Stimulated activated CD4-positive, alpha-beta T cell treated with anti-CD3 and anti-CD28 coated beads, Interleukin-4, amount 100 ng/mL, for 24 hours (primary cell): ENCODE results near the gene ADGRD2.
"Not testable (repeated sequence)": the region's sequence is repeated elsewhere in the genome, so short reads cannot be mapped to it uniquely, and the experiment has no call there.

ENCODE experiments used
- DNase-seq: peaks from one replicate; pipeline ENCODE4 v3.0.0-alpha.2; 2020

Gene ADGRD2, protein sequence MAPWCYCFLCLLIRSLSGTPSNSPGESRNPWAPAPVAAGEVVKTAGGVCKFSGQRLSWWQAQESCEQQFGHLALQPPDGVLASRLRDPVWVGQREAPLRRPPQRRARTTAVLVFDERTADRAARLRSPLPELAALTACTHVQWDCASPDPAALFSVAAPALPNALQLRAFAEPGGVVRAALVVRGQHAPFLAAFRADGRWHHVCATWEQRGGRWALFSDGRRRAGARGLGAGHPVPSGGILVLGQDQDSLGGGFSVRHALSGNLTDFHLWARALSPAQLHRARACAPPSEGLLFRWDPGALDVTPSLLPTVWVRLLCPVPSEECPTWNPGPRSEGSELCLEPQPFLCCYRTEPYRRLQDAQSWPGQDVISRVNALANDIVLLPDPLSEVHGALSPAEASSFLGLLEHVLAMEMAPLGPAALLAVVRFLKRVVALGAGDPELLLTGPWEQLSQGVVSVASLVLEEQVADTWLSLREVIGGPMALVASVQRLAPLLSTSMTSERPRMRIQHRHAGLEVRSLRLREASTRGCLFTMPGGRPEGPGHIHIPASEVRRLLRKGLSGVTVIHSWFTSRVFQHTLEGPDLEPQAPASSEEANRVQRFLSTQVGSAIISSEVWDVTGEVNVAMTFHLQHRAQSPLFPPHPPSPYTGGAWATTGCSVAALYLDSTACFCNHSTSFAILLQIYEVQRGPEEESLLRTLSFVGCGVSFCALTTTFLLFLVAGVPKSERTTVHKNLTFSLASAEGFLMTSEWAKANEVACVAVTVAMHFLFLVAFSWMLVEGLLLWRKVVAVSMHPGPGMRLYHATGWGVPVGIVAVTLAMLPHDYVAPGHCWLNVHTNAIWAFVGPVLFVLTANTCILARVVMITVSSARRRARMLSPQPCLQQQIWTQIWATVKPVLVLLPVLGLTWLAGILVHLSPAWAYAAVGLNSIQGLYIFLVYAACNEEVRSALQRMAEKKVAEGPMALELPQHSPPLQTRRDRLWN

DNA sequence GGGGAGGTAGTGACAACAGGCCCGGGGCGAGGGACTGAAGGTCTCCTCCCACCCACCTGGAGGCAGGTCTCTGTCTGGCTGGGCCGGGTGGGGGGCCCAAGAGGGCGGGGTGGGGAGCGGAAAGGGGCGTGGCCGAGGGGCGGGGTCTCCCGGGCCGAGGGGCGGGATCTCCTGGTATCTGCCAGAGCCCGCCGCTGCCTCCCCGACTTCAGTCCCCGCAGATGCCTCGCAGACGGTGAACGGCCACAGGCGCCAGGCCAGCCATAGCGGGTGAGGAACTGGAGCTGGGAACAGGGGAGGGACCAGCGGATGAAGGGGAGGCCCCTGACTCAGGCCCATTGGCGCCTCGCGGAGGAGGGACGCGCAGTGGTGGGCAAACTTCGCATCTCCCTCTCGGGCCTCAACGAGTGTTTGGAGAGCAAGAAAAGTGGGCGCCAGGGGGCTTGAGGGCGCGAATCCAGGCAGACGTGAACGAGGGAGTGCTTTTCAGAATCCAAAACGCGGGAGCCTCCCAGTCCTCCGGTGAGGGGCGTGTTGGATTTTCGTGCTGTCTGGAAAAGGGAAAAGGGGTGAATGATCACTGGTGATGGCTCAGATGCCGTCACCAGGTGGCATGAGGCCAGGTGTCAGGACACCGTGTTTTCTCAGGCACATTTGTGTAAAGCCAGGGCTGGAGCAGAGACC, at the start of gene ADGRD2:
Gene ADGRD2 (plus strand): TSS at position 211 of the 684 bp plus-strand sequence. CDS start 1,216 bp downstream, outside the sequence.
- DNase-seq, result no peak

DNA sequence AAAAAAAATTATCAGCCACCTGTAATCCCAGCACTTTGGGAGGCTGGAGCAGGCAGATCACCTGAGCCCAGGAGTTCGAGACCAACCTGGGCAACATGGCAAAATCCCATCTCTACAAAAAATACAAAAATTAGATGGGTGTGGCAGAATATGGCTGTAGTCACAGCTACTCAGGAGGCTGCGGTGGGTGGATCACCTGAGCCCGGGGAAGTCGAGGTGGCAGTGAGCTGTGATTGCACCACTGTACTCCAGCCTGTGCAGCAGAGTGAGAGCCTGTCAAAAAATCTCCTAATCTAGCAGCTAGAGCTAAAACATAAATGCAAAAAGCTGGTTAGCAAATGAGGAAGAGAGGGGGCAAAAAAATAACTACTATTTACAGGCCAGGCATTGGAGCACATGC, 47.0 kb upstream of the ADGRD2 start:
- no peak for DNase-seq

DNA sequence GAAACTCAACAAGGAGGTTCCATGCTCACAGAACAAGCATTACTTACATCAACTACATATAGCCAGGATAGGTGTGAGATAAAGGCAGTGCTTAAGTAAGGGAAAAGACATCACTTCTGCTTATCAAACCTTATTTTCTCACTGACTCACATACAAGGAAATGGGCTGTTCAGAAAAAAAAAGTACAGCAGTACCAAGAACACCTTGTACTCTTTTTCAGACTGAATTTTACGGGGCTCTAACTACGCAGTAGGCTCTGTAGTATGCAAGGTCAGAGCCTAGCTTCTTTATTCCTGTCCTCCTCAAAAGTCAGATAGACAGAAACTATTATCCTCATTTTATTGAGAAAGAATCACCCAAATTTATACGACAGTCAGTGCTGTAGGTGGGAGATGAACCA, 40.8 kb upstream of the ADGRD2 start:
- DNase-seq, result no peak

DNA sequence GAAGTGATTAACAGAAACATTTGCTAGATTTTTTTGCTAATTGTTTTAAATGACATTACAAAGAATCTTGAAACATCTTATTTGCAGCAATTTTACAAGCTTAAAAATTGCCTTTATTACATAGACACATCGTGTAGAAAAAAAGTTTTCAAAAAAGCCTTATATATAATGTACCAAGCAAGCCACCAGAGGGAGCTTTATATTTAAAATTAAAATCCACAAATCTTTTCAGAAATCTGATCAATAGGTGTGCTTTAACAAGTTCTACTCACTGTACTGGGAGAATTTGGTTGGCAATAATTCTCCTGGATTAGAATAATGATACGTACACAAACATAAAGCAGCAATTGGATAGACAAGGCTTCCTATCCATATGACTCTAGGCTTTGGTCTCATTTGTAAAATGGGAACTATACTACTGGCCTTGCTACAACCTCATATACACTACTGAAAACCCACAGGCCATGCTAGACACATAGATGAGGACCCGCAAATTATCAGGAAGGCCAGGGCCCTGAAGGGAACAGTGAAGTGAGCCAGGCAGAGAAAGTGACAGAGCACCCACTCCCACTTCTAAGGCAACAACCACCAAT, 39.8 kb upstream of the ADGRD2 start:
- no peak for DNase-seq

DNA sequence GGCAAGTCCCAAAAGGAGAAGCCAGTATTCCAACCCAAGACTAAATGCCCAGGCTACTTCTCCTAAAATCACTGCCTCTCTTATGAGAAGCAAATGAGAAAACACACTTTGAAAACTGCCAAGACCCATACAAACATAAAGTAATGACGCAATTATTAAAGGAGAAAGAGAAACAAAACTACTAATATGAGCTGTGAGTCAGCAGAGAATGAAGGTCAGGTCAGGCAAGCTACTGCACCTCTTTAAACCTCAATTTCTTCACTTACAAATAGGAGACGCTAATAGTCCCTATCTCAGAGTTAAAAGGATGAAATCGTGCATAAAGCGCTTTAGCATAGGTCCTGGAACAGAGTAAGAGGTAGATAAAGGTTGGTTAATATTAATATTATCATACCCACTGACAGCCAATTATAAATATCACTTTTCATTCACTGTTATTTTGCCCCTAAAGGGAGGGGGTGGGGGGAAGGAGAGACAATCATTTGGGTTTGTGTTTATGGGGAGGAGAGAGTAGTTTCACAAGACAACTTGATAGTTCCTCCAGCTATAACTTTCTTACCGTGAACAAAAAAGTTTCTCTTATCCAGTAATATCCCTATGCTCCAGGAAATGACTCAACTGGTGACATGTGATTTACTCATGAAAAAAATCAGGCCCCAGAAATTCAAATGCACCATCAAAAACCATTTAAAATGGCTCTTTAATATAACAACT, 38.6 kb upstream of the ADGRD2 start:
- no peak for DNase-seq

DNA sequence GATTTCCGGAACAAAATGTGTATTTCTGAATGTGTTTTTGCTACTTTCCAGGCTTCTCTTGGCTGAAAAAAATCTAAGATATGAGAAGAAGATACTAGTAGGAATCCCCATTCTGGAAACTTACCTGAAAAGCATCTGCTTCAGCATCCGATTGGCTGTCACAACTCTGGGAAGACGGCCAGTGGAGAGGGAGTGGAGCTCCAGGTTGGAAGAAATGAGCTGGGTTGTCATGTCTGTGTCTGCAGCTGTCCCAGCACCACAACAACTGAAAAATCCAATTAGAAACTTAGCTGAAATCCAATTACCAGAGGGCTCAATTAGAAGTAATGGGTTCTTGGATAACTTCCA, 38.0 kb upstream of the ADGRD2 start:
- DNase-seq, result no peak

DNA sequence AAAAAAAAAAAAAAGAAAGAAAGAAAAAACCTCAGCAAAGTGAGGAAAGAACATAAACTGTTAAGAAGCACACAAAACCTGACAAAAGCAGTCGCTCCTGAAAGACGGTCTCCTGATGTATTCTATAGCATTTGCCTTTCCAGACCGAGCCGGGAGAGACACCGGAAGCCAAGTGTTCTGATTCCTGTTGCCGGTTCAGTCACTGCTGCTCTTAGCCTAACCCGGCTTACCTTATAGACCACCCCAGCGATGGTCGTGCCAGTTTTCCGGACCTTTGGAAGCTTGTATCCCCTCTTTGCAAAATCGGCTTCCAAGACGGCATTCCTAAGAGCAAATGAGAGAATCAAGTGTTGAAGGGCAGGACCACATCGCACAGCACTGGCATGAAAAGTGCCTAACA, 35.6 kb upstream of the ADGRD2 start:
- no peak for DNase-seq

DNA sequence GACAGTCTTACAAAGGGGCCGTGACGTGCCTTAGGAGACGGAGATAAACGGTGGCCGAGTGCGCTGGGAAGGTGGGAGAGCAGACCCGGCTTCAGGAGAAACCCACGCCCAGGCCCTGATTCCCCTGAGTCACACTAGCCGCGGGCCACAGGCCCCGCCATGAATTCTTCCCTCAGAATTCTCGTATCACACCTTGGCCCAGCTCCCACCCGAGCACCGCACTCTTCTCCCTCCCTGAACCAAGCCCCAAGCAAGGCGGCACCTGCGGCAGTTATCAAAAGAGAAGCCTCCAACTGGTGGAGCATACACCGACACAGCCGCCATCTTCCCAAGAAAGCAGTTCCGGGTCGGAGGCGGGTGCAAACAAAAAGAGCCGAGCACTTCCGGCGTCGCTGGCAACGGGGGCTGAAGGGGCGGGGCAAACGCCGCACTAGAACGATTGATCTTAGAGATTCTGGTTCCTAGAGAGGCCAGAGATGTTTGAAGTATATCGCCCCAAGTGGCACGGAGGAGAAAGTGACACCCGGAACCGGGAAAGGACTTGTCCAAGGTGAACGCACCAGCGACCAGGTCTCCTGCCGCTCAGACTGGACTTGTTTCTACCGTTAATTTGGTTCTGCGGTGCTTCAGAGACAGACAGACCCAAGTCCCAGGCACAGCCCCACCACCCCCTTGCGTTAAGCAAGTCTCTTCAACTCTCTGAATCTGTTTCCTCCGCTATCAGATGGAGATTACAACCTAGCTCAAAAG, 35.0 kb upstream of the ADGRD2 start, which contains the start of gene PSMB7:
Gene PSMB7 (minus strand): TSS at position 341 of the 750 bp plus-strand sequence. CDS start 17 bp downstream, at position 324.
- DNase-seq, result peak; percentile 98

DNA sequence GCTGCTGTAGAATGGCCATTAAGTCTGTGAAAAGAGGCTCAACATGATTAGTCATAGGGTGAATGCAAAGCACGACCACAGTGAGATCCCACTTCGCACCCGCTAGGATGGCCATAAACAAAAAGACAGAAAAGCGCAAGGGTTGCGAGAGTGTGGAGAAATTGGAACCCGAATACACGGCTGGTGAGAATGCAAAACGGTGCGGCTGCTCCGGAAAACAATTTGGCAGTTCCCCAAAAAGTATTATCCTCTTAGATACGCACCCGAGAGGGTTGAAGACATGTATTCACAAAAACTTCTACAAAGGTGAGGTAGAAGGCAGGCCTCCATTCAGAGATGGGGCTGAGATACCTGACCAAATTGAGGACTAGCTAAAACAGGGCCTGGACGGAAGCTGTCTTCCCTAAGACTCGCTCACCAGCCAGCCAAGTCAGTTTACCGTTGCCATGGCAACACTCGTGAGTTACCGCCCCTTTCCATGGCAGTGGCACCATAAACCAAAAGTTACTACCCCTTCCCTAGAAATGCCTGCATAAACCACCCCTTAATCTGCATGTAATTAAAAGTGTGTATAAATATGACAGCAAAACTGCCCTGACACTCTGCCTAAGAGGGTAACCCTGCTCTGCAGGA, 34.3 kb upstream of the ADGRD2 start:
- no peak for DNase-seq

DNA sequence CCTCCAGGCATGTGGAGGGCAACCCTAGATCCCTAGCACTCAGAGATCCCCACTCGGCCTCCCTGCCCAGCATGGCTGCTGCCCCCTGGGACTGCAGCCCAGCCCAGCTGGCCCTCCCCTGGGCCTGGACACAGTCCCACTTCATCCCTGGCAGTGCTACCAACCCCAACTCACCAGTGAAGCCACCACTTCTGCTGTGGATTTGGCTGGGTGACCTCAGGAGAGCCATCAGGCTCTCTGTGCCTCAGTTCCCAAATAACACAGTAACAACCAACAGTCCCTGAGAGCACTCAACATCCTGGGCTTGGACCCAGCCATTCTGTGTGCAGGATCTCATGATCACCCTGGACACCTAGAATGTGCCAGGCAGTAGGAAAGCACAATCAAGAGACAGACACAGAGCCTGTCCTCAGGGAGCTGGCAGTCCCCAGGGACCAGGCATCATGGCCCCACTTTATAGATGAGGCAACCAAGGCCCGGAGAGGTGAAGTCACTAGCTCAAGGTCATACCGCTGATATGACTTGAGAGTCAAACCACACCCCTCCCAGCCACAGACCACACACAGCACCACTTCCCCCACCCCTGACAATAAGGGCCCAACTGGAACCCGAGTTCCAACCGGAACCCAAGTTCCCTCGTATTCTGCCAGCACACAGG, 30.3 kb upstream of the ADGRD2 start:
- DNase-seq, result no peak

DNA sequence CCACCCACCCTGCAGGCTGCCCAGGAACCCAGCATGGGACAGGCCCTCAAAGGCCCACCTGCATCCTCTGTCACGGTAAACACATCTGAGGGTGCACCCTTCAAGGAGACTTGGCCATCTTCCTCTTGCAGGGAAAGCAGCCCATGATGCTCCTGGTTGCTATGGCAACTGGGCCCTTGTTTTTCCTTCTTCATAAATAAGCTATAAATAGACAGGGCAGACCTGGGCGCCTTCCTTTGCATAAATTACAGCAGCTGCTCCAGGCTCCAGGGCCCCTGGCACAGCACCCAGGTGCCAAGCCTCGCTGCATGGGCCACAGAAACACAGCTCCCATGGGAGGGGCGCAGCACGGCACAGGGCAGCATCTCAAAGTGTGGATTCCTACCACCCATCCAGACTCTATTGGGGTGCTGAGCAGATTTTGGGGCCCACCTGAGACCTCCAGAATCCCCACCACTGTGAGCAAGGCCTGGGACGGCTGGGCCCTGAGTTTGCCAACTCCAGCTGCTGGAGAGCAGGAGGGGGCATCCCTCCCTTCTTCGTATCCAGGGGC, 29.2 kb upstream of the ADGRD2 start:
- no peak for DNase-seq

DNA sequence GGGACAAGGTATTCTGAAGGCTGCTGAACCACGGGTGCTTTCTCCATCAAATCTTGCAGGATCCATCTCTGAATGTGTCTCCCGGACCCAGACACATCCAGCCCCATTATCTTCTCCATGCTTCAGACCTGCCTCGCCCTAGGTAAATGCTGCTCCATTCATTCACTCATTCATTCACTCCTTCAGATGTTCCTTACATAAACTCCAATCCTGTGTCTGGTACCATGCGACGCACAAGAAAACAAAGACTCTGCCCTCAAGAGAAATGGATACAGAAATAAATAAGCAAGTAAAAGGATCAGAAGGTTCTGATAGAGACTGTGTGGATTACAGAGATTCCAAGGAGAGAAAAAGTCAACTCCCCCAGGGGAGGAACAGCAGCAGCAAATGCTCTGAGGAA, 27.1 kb upstream of the ADGRD2 start:
- DNase-seq, result no peak

DNA sequence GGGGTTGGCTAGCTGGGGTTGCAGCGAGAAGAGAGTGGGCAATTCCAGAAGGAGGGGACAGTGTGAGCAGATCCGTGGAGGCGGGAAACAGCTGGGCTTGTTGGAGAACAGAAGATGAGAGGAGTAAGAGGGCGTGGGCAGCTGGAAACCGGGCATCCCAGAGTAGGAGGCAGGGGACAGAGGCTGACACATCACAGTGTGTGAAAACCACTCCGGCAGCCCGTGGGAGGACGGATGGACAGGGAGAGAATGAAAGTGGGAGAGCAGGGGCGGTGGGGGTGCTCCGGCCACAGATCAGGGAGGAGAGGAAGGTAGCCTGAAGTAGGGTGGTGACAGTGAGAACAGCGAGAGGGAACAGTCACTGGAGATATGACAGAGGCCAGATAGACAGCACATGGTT, 26.7 kb upstream of the ADGRD2 start:
- DNase-seq, result no peak

DNA sequence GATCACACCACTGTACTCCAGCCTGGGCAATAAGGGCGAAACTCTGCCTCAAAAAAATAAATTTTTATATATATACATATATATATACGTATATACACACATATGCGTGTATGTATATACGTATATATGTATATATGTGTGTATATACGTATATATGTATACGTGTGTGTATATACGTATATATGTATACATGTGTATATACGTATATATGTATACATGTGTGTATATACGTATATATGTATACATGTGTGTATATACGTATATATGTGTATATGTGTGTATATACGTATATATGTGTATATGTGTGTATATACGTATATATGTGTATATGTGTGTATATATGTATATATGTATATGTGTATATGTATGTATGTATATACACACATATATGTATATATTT, 24.5 kb upstream of the ADGRD2 start:
- DNase-seq, result not testable (repeated sequence)

DNA sequence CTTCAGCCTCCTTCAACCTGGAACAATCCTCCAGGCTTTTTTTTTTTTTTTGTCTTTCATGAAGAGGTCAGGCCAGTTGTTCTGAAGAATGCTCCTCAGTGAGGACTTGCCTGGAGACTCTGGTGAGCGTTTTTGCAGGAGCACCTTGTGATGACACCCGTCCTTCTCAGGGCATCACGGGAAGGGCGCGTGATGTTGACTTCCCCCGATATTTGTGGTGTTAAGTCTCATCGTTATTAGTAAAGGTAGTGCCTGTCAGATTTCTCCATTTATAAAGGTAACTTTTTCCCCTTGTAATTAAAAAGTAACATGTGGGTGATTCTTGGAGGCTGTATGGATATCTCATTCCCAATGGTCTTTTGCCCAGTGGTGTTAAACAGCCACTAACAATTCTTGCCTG, 23.9 kb upstream of the ADGRD2 start:
- no peak for DNase-seq

DNA sequence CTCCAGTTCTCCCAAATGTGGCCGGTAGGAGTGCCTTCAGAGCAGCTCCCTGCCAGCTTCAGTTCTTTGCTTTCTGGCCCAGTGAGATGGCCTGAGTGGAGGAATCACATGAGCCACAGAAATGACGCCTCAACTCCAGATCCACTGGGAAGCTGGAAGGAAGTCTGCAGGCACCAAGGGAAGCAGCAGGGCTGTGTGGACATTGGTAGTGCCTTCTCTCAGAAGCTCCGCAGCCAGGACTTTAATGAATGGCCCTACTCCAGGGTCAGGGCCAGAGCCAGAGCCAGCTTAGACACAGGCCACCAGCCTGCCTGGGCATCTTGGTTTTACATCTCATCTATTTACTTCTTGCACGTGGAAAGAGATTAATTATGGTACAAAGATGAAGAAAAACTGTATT, 23.0 kb upstream of the ADGRD2 start:
- DNase-seq, result no peak

DNA sequence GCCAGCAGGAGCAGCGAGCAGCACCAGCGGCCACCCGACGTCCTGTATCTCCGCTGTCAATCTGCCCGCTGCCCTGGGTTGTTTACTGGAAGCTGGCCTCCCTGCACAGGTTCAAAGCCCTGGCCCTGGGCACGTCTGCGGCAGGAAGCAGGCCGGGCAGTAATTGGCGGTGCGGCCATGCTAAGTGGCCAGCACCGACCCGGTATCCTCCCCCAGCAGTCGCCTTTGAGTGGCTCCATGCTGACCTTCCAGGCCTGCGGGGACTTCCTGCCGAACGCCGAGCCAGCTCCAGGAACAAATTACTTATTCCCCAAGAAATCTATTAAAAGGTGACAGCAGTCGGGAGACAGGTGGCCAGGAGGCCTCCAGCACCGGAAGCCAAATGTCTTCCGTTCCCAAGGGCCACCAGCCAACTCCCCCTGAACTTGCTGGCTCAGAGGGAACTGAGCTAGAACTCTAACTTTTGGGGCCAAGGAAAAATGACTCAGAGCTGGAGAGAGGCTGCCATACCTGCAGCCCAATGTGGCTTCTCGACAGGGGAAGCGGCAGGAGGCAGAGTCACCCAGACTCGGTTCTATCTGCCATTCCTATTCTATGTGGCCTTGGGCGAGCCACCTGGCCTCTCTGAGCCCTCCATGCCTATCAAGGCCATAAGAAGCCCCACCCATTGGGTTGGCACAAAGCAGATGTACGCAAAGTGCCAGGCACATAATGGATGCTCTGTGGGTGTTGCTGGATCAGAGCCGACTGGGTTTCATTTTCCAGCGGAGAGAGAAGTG, 21.3 kb upstream of the ADGRD2 start:
- no peak for DNase-seq

DNA sequence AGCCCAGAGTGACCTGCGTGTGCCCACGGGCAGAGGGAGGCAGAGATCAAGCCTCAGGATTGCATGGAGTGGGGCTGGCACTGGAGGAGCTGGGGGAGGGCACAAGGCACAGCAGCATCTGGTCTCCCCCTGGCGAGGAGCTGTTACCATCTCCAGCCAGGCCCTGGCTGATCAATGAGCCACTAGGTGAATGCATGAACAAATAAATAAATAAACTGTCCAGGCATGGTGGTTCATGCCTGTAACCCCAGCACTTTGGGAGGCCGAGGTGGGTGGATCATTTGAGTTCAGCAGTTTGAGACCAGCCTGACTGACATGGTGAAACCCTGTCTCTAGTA, 20.8 kb upstream of the ADGRD2 start:
- no peak for DNase-seq

DNA sequence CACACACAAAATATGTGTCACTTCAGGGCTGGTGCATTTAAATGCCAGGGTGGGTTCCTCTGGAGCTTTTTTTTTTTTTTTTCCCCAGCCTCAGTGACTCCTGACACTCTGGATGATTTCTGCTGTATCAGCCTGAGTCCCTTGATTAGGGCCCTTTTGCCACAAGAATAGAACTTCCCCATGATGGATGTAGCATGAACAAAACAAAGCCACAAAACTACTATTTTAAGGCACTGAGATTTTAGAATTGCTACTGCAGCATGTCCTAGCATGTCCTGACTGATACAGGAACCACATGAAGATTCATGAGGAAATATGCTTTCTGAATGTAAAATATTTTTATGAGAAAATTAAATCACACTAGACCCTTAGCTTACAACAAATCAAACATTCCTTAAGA, 13.9 kb upstream of the ADGRD2 start:
- no peak for DNase-seq
